ENCODE results near the gene RIIAD1. TPM values are rescaled to one million over a fixed set of nuclear protein-coding genes. Genes with fewer than 3 reads are reported as not detected.
"Not testable (repeated sequence)": the region's sequence is repeated elsewhere in the genome, so short reads cannot be mapped to it uniquely, and the experiment has no call there.

The RIIAD1 gene
- total and polyA plus RNA-seq, 12 donors: 3.4 to 11.4 (median 7.1) TPM; not detected in 1

GRCh38 chr1:151763990-151764389 lies 42.7 kb downstream of the RIIAD1 start:
- Histone ChIP-seq H3K27me3 (no peaks in the 10 kb centered on the region), H3K36me3 (peaks cover 0 to 35% (median 28%) of the 10 kb centered on the region in 9 donors), H3K9me3 (no peaks in the 10 kb centered on the region), H3K27ac (peak overlapping the region in 9 of 10 donors; percentile 80 to 96 (median 90)), H3K4me3 (peak overlapping the region; percentile 45 to 87 (median 81)), H3K4me1 (peaks cover 0 to 18% (median 14%) of the 10 kb centered on the region in 9 donors)
- no peak for TF ChIP-seq CTCF (IDR thresholded peaks at IDR 0.05)
- WGBS, 2 donors: 51 to 60% methylated on average over 10 of the region's 10 CpGs
- DNase-seq (no peak), ATAC-seq (peak in 4 of 8 donors; percentile 3 to 16 (median 6))
- intact Hi-C loops (cut with DNase I): no loop called here

GRCh38 chr1:151768351-151769066 lies 47.2 kb downstream of the RIIAD1 start:
- WGBS, 2 donors: 60 to 66% methylated on average over 2 of the region's 7 CpGs
- intact Hi-C loops (cut with DNase I): not testable (repeated sequence)

GRCh38 chr1:151769270-151769669 lies 47.9 kb downstream of the RIIAD1 start:
- H3K4me3 ChIP-seq; H3K27me3 ChIP-seq; H3K27ac ChIP-seq; H3K9me3 ChIP-seq; intact Hi-C loops (cut with DNase I); DNase-seq; H3K4me1 ChIP-seq; ATAC-seq: not testable (repeated sequence)
- WGBS, 2 donors: 89 to 91% methylated on average over 17 to 34 of the region's 34 CpGs
- peaks cover 0 to 12% (median 0%) of the 10 kb centered on the region in 9 donors for H3K36me3 ChIP-seq

More at GRCh38 chr1:151768351-151769066, 47.2 kb downstream of the RIIAD1 start:
- ATAC-seq, H3K4me1 ChIP-seq, H3K27me3 ChIP-seq, H3K9me3 ChIP-seq, H3K36me3 ChIP-seq, H3K4me3 ChIP-seq, DNase-seq, H3K27ac ChIP-seq: not testable (repeated sequence)

GRCh38 chr1:151773702-151774101 lies 52.4 kb downstream of the RIIAD1 start:
- 72 to 79% methylated on average over 5 of the region's 5 CpGs for WGBS, 2 donors
- no peaks in the 10 kb centered on the region for H3K4me1 ChIP-seq
- DNase-seq (no peak), ATAC-seq (no peak)
- H3K27me3 ChIP-seq: no peaks in the 10 kb centered on the region
- H3K27ac ChIP-seq: no peak overlapping the region
- H3K4me3 ChIP-seq: no peak overlapping the region
- peaks cover 0 to 51% (median 10%) of the 10 kb centered on the region in 9 donors for H3K36me3 ChIP-seq
- TF ChIP-seq CTCF (IDR thresholded peaks at IDR 0.05): no peak
- intact Hi-C loops (cut with DNase I): no loop called here
- H3K9me3 ChIP-seq: no peaks in the 10 kb centered on the region

GRCh38 chr1:151774256-151774922 lies 53.1 kb downstream of the RIIAD1 start:
- no peaks in the 10 kb centered on the region for H3K4me1 ChIP-seq
- no peak overlapping the region for H3K4me3 ChIP-seq
- intact Hi-C loops (cut with DNase I): no loop called here
- H3K27me3 ChIP-seq: no peaks in the 10 kb centered on the region
- ATAC-seq: no peak
- no peaks in the 10 kb centered on the region for H3K9me3 ChIP-seq
- no peak for TF ChIP-seq CTCF (IDR thresholded peaks at IDR 0.05)
- peaks cover 0 to 58% (median 10%) of the 10 kb centered on the region in 9 donors for H3K36me3 ChIP-seq
- no peak for DNase-seq
- 55 to 56% methylated on average over 3 of the region's 3 CpGs for WGBS, 2 donors
- no peak overlapping the region for H3K27ac ChIP-seq
